ENCODE data around the gene CGREF1.
A peak's percentile ranks its signal among the peaks of the same experiment; 100 is the strongest.
"Not testable (repeated sequence)": the region's sequence is repeated elsewhere in the genome, so short reads cannot be mapped to it uniquely, and the experiment has no call there.

The CGREF1 gene

GRCh38 chr2:27086090-27086723 is 32.7 kb downstream of the CGREF1 start:
- DNase-seq: peak; percentile 98

- peak; percentile 27 for DNase-seq
Observed at GRCh38 chr2:27085673-27086089, 33.2 kb downstream of the CGREF1 start.

- no peak for DNase-seq
Observed at GRCh38 chr2:27085062-27085672, 33.8 kb downstream of the CGREF1 start.

- no peak for DNase-seq
Observed at GRCh38 chr2:27084297-27085061, 34.4 kb downstream of the CGREF1 start.

GRCh38 chr2:27083410-27084296 is 35.3 kb downstream of the CGREF1 start:
- no peak for DNase-seq

- no peak for DNase-seq
Observed at GRCh38 chr2:27082773-27083409, 36.0 kb downstream of the CGREF1 start.

- no peak for DNase-seq
Observed at GRCh38 chr2:27081984-27082772, 36.8 kb downstream of the CGREF1 start.

- no peak for DNase-seq
Observed at GRCh38 chr2:27080603-27080936, 38.4 kb downstream of the CGREF1 start.

GRCh38 chr2:27080140-27080469 is 38.8 kb downstream of the CGREF1 start:
- DNase-seq: no peak

GRCh38 chr2:27079233-27080139 is 39.4 kb downstream of the CGREF1 start:
- no peak for DNase-seq

- no peak for DNase-seq
Observed at GRCh38 chr2:27078267-27079194, 40.4 kb downstream of the CGREF1 start, which contains the start of gene EMILIN1. Gene EMILIN1, plus strand, starts transcription at chr2:27078615. Its CDS starts 451 bp downstream, at chr2:27079066.

GRCh38 chr2:27077231-27077630 is 41.7 kb downstream of the CGREF1 start:
- no peak for DNase-seq

- DNase-seq: no peak
Observed at GRCh38 chr2:27076323-27076722, 42.6 kb downstream of the CGREF1 start.

GRCh38 chr2:27075566-27075871 is 43.4 kb downstream of the CGREF1 start:
- DNase-seq: not testable (repeated sequence)

GRCh38 chr2:27074738-27075565 is 44.0 kb downstream of the CGREF1 start:
- peak; percentile 44 for DNase-seq

- DNase-seq: no peak
Observed at GRCh38 chr2:27073782-27074181, 45.1 kb downstream of the CGREF1 start.

- no peak for DNase-seq
Observed at GRCh38 chr2:27072920-27073319, 46.0 kb downstream of the CGREF1 start.

GRCh38 chr2:27071990-27072830 is 46.7 kb downstream of the CGREF1 start:
- no peak for DNase-seq
